CD14-positive monocyte (primary cell): ENCODE data around the gene USP34. TPM values are rescaled to one million over a fixed set of nuclear protein-coding genes. Genes with fewer than 3 reads are reported as not detected.
A peak's percentile ranks its signal among the peaks of the same experiment; 100 is the strongest.

Experiments
- DNase-seq, 3 donors: peaks; one replicate each; pipeline ENCODE4 v3.0.0-alpha.2; 2011 to 2022
- H2AFZ ChIP-seq: 2 replicates; pipeline ENCODE4 v1.6.0; 2012; ENCODE audit warnings: mild to moderate bottlenecking, low read depth, low read length, inconsistent platforms; ENCODE audit not compliant: insufficient read depth, poor library complexity, severe bottlenecking
- H3K27ac ChIP-seq, 2 donors: 1 replicate in 1 of 2; 2 replicates in 1 of 2; pipeline ENCODE4 v1.5.1; 2012 to 2013; ENCODE audit warnings: low read length in 2 of 2, control low read depth in 1 of 2, inconsistent platforms in 1 of 2, low read depth in 1 of 2, mild to moderate bottlenecking in 1 of 2
- H3K27me3 ChIP-seq, 2 donors: one replicate each; pipeline versions ENCODE4 v1.6.0 to v1.6.1; 2011 to 2013; ENCODE audit warnings: low read length in 2 of 2; ENCODE audit not compliant: control insufficient read depth in 2 of 2, insufficient read depth in 2 of 2
- H3K36me3 ChIP-seq, 2 donors: replicated peaks in 1 of 2; 1 replicate in 1 of 2; 2 replicates in 1 of 2; pipeline versions ENCODE4 v1.5.1 to v1.6.1; 2012 to 2013; ENCODE audit warnings: low read length in 2 of 2, control low read depth in 1 of 2, inconsistent platforms in 1 of 2, mild to moderate bottlenecking in 1 of 2; ENCODE audit not compliant: insufficient read depth in 2 of 2, control insufficient read depth in 1 of 2
- H3K4me1 ChIP-seq, 2 donors: 1 replicate in 1 of 2; 2 replicates in 1 of 2; pipeline versions ENCODE4 v1.5.1 to v1.6.1; 2012 to 2013; ENCODE audit warnings: low read length in 2 of 2, control low read depth in 1 of 2, inconsistent platforms in 1 of 2, mild to moderate bottlenecking in 1 of 2, moderate library complexity in 1 of 2; ENCODE audit not compliant: insufficient read depth in 2 of 2, control insufficient read depth in 1 of 2
- H3K4me2 ChIP-seq: replicated peaks from 2 replicates; pipeline ENCODE3; 2012; ENCODE audit warnings: low read length, moderate library complexity, mild to moderate bottlenecking; ENCODE audit not compliant: poor library complexity, severe bottlenecking; ENCODE audit errors: extremely low read depth
- H3K4me3 ChIP-seq, 3 experiments: fragments of 200-600 bp in 1 of 3; sonication (generic) in 1 of 3; replicated peaks in 1 of 3; 1 replicate in 2 of 3; 2 replicates in 1 of 3; pipeline ENCODE4 v1.5.1; 2011 to 2013; ENCODE audit warnings: low read length in 3 of 3, mild to moderate bottlenecking in 3 of 3, control low read depth in 2 of 3, low read depth in 2 of 3, inconsistent platforms in 1 of 3, moderate library complexity in 1 of 3
- H3K79me2 ChIP-seq: 2 replicates; pipeline ENCODE4 v1.6.0; 2012; ENCODE audit warnings: mild to moderate bottlenecking, control low read depth, inconsistent platforms, low read length, moderate library complexity; ENCODE audit not compliant: insufficient read depth
- H3K9ac ChIP-seq: 2 replicates; pipeline ENCODE4 v1.6.0; 2017; ENCODE audit warnings: low read length, mild to moderate bottlenecking; ENCODE audit not compliant: insufficient read depth, poor library complexity, severe bottlenecking
- H3K9me3 ChIP-seq, 2 donors: replicated peaks in 1 of 2; 1 replicate in 1 of 2; 2 replicates in 1 of 2; pipeline versions ENCODE4 v1.5.1 to v1.6.1; 2012 to 2013; ENCODE audit warnings: low read length in 2 of 2, control low read depth in 1 of 2; ENCODE audit not compliant: control insufficient read depth in 1 of 2, insufficient read depth in 1 of 2
- H4K20me1 ChIP-seq: 2 replicates; pipeline ENCODE4 v1.6.0; 2012; ENCODE audit warnings: mild to moderate bottlenecking, low read length, control low read depth, moderate library complexity; ENCODE audit not compliant: insufficient read depth
- H3K27ac Mint-ChIP-seq, 7 donors: one replicate each; pipeline ENCODE4 v1.8.0; 2020; ENCODE audit warnings: mild to moderate bottlenecking in 7 of 7, mixed read lengths in 7 of 7, moderate library complexity in 6 of 7, inconsistent platforms in 2 of 7
- H3K27me3 Mint-ChIP-seq, 3 donors: one replicate each; pipeline ENCODE4 v1.8.0; 2021 to 2022; ENCODE audit warnings: low read depth in 3 of 3, mild to moderate bottlenecking in 3 of 3, mixed read lengths in 3 of 3, moderate library complexity in 3 of 3, inconsistent platforms in 1 of 3
- H3K36me3 Mint-ChIP-seq, 2 donors: one replicate each; pipeline ENCODE4 v1.8.0; 2020; ENCODE audit warnings: mixed read lengths in 2 of 2, inconsistent platforms in 1 of 2, mild to moderate bottlenecking in 1 of 2
- H3K4me1 Mint-ChIP-seq: one replicate; pipeline ENCODE4 v1.8.0; 2020; ENCODE audit warnings: mild to moderate bottlenecking, mixed read lengths
- H3K4me3 Mint-ChIP-seq, 2 donors: one replicate each; pipeline ENCODE4 v1.8.0; 2020; ENCODE audit warnings: mild to moderate bottlenecking in 2 of 2, mixed read lengths in 2 of 2, moderate library complexity in 1 of 2
- H3K9me3 Mint-ChIP-seq, 7 donors: one replicate each; pipeline ENCODE4 v1.8.0; 2020 to 2022; ENCODE audit warnings: mixed read lengths in 7 of 7, mild to moderate bottlenecking in 6 of 7, moderate library complexity in 6 of 7, inconsistent platforms in 2 of 7
- CTCF ChIP-seq: fragments of 200-600 bp; IDR thresholded peaks from one replicate; pipeline ENCODE4 v1.8.0; 2022; ENCODE audit warnings: antibody characterized with exemption, mild to moderate bottlenecking
- WGBS: methylation state at CpG from one replicate; pipeline ENCODE4 v1.1.5; 2013; ENCODE audit warnings: missing lambda C conversion rate; ENCODE audit not compliant: insufficient coverage; 5-methylcytosine and 5-hydroxymethylcytosine counted together
- intact Hi-C, 2 donors: fragments of 100-400 bp; cut with micrococcal nuclease; formaldehyde crosslinking; loops; one replicate each; pipeline versions ENCODE4 v1.15.0 to v1.15.1; 2023
- polyA plus RNA-seq, 3 donors: library from polyadenylated mRNA; depleted of rRNA in 1 of 3; unstranded in 2 of 3; stranded (reverse) in 1 of 3; fragments of 300-500 nt in 2 of 3; fragments of >200 nt in 1 of 3; fragmentation: Illumina TruSeq in 2 of 3; gene quantifications; 1 replicate in 2 of 3; 2 replicates in 1 of 3; pipeline ENCODE4 v1.2.3, GENCODE V29; 2012 to 2021

USP34 gene
- polyA plus RNA-seq, 3 donors, result 2.8 to 47.2 (median 5.9) TPM

GRCh38 chr2:61175036-61175435 lies 295.9 kb downstream of the USP34 start:
- intact Hi-C loops, result loop anchor here (2.0 to 5.0 kb wide), 2 partner anchors 108 to 110 kb away; partner anchors contain the start of gene SANBR (in 2 of the 2)
- no peak overlapping the region for H3K27ac Mint-ChIP-seq

GRCh38 chr2:61173116-61173515 lies 297.8 kb downstream of the USP34 start:
- Histone ChIP-seq H3K27me3 (no peaks in the 10 kb centered on the region), H3K4me1 (peaks cover 17 to 28% of the 10 kb centered on the region in 2 donors), H3K36me3 (no peaks in the 10 kb centered on the region), H3K9ac (no peak overlapping the region), H3K4me2 (no peak overlapping the region), H3K4me3 (no peak overlapping the region), H3K27ac (no peak overlapping the region), H3K9me3 (no peaks in the 10 kb centered on the region), H2AFZ (no peak overlapping the region), H3K79me2 (peaks cover 8% of the 10 kb centered on the region), H4K20me1 (no peaks in the 10 kb centered on the region)
- no peak for DNase-seq
- WGBS, result 100% methylated on average over 4 of the region's 4 CpGs
- Mint-ChIP-seq H3K9me3 (peaks cover 0 to 4% (median 0%) of the 10 kb centered on the region in 7 donors), H3K36me3 (peaks cover 2 to 6% of the 10 kb centered on the region in 2 donors), H3K27me3 (peaks cover 8 to 11% (median 10%) of the 10 kb centered on the region in 3 donors), H3K4me3 (no peak overlapping the region), H3K27ac (no peak overlapping the region), H3K4me1 (peaks cover 19% of the 10 kb centered on the region)
- no peak for TF ChIP-seq CTCF
- intact Hi-C loops, result no loop called here

More at GRCh38 chr2:61175036-61175435, 295.9 kb downstream of the USP34 start:
- H3K36me3 ChIP-seq, result peaks cover 3 to 7% of the 10 kb centered on the region in 2 donors
- H3K79me2 ChIP-seq, result peaks cover 27% of the 10 kb centered on the region
- no peaks in the 10 kb centered on the region for H4K20me1 ChIP-seq
- no peak overlapping the region for H3K27ac ChIP-seq
- no peak overlapping the region for H3K9ac ChIP-seq
- DNase-seq, result no peak
- H3K4me1 ChIP-seq, result peaks cover 29 to 46% of the 10 kb centered on the region in 2 donors
- WGBS, result 98% methylated on average over 4 of the region's 8 CpGs
- Mint-ChIP-seq H3K4me1 (peaks cover 38% of the 10 kb centered on the region), H3K36me3 (peaks cover 4 to 10% of the 10 kb centered on the region in 2 donors), H3K27me3 (peaks cover 8 to 11% (median 10%) of the 10 kb centered on the region in 3 donors), H3K4me3 (peak overlapping the region in 1 of 2 donors; percentile 23), H3K9me3 (no peaks in the 10 kb centered on the region)
- H3K27me3 ChIP-seq, result no peaks in the 10 kb centered on the region
- no peak overlapping the region for H3K4me3 ChIP-seq
- H2AFZ ChIP-seq, result no peak overlapping the region
- H3K4me2 ChIP-seq, result no peak overlapping the region
- no peak for TF ChIP-seq CTCF
- no peaks in the 10 kb centered on the region for H3K9me3 ChIP-seq
